ENCODE data around the gene PIP4P1.
"Not testable (repeated sequence)": the region's sequence is repeated elsewhere in the genome, so short reads cannot be mapped to it uniquely, and the experiment has no call there.

GRCh38 chr14:20506276-20506675, 45.0 kb upstream of the PIP4P1 start:
- TF ChIP-seq CTCF (conservative IDR thresholded peaks at IDR 0.05; ENCODE audit: low read depth in 2 of 2); ZNF114 (CRISPR knock-in tag; IDR thresholded peaks at IDR 0.05); POLR2AphosphoS5 (IDR thresholded peaks at IDR 0.05; ENCODE audit: low read depth); EZH2 (IDR thresholded peaks at IDR 0.05; ENCODE audit: low read depth, unreplicated experiment); CREB1 (CRISPR knock-in tag; IDR thresholded peaks at IDR 0.05; ENCODE audit: low read depth); EZH2phosphoT487 (IDR thresholded peaks at IDR 0.05; ENCODE audit: unreplicated experiment); NANOG (IDR thresholded peaks at IDR 0.05; ENCODE audit: borderline replicate concordance); JUNB (IDR thresholded peaks at IDR 0.05; ENCODE audit: unreplicated experiment): not testable (repeated sequence)
- TF ChIP-seq, protein P1, sequence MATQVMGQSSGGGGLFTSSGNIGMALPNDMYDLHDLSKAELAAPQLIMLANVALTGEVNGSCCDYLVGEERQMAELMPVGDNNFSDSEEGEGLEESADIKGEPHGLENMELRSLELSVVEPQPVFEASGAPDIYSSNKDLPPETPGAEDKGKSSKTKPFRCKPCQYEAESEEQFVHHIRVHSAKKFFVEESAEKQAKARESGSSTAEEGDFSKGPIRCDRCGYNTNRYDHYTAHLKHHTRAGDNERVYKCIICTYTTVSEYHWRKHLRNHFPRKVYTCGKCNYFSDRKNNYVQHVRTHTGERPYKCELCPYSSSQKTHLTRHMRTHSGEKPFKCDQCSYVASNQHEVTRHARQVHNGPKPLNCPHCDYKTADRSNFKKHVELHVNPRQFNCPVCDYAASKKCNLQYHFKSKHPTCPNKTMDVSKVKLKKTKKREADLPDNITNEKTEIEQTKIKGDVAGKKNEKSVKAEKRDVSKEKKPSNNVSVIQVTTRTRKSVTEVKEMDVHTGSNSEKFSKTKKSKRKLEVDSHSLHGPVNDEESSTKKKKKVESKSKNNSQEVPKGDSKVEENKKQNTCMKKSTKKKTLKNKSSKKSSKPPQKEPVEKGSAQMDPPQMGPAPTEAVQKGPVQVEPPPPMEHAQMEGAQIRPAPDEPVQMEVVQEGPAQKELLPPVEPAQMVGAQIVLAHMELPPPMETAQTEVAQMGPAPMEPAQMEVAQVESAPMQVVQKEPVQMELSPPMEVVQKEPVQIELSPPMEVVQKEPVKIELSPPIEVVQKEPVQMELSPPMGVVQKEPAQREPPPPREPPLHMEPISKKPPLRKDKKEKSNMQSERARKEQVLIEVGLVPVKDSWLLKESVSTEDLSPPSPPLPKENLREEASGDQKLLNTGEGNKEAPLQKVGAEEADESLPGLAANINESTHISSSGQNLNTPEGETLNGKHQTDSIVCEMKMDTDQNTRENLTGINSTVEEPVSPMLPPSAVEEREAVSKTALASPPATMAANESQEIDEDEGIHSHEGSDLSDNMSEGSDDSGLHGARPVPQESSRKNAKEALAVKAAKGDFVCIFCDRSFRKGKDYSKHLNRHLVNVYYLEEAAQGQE (IDR thresholded peaks at IDR 0.05; ENCODE audit: unreplicated experiment), result not testable (repeated sequence)

Data from GM23338 (cell line).